Neutrophil (primary cell): Measurements from ENCODE around the gene AOPEP.

Experiments
- H3K27ac ChIP-seq: fragments of 200-600 bp; sonication (generic); 2 replicates; pipeline ENCODE4 v1.5.1; 2016; ENCODE audit warnings: mild to moderate bottlenecking, moderate library complexity
- H3K27me3 ChIP-seq: fragments of 200-600 bp; sonication (generic); 2 replicates; pipeline ENCODE4 v1.6.0; 2016; ENCODE audit warnings: mild to moderate bottlenecking
- H3K36me3 ChIP-seq: fragments of 200-600 bp; sonication (generic); 2 replicates; pipeline ENCODE4 v1.5.1; 2017
- H3K4me1 ChIP-seq, 2 experiments: fragments of 200-600 bp in 1 of 2; sonication (generic) in 1 of 2; 1 replicate in 1 of 2; 2 replicates in 1 of 2; pipeline versions ENCODE4 v1.5.1 to v1.6.1; 2013 to 2016; ENCODE audit warnings: low read depth in 1 of 2, low read length in 1 of 2, mild to moderate bottlenecking in 1 of 2, moderate library complexity in 1 of 2; ENCODE audit not compliant: control insufficient read depth in 1 of 2, insufficient read depth in 1 of 2
- H3K4me3 ChIP-seq, 2 experiments: fragments of 200-600 bp in 1 of 2; sonication (generic) in 1 of 2; 1 replicate in 1 of 2; 2 replicates in 1 of 2; pipeline ENCODE4 v1.5.1; 2013 to 2016; ENCODE audit warnings: low read depth in 1 of 2, low read length in 1 of 2, mild to moderate bottlenecking in 1 of 2, moderate library complexity in 1 of 2
- H3K9me3 ChIP-seq: fragments of 200-600 bp; sonication (generic); 2 replicates; pipeline ENCODE4 v1.5.1; 2016
- TF ChIP-seq, protein P1 (sequence below): fragments of 200-600 bp; sonication (generic); IDR thresholded peaks from 2 replicates; pipeline ENCODE4 v1.5.1; 2016; ENCODE audit warnings: antibody characterized with exemption

Gene AOPEP

DNA sequence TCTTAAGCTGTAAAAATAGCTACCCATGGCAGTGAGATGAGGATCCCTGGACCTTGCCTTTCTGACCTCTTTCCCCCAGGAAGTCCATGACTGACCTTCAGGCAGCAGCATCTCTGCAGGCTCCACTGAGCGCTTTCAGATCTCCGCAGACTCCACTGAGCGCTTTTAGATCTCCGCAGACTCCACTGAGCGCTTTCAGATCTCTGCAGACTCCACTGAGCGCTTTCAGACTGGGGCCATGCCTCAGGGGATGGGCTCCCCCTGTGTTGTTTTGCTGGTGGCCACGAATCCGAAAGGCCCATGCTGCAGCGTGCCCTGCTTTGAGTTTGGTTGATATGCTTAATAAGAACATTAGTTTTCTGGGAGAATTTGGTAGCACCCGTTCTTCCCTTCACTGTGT is 336.8 kb downstream of the AOPEP start:
- Histone ChIP-seq H3K36me3 (no peaks in the 10 kb centered on the region), H3K27me3 (no peaks in the 10 kb centered on the region), H3K4me3 (no peak overlapping the region), H3K4me1 (no peaks in the 10 kb centered on the region), H3K27ac (no peak overlapping the region), H3K9me3 (no peaks in the 10 kb centered on the region)
- TF ChIP-seq, protein P1, sequence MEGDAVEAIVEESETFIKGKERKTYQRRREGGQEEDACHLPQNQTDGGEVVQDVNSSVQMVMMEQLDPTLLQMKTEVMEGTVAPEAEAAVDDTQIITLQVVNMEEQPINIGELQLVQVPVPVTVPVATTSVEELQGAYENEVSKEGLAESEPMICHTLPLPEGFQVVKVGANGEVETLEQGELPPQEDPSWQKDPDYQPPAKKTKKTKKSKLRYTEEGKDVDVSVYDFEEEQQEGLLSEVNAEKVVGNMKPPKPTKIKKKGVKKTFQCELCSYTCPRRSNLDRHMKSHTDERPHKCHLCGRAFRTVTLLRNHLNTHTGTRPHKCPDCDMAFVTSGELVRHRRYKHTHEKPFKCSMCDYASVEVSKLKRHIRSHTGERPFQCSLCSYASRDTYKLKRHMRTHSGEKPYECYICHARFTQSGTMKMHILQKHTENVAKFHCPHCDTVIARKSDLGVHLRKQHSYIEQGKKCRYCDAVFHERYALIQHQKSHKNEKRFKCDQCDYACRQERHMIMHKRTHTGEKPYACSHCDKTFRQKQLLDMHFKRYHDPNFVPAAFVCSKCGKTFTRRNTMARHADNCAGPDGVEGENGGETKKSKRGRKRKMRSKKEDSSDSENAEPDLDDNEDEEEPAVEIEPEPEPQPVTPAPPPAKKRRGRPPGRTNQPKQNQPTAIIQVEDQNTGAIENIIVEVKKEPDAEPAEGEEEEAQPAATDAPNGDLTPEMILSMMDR = no peak

DNA sequence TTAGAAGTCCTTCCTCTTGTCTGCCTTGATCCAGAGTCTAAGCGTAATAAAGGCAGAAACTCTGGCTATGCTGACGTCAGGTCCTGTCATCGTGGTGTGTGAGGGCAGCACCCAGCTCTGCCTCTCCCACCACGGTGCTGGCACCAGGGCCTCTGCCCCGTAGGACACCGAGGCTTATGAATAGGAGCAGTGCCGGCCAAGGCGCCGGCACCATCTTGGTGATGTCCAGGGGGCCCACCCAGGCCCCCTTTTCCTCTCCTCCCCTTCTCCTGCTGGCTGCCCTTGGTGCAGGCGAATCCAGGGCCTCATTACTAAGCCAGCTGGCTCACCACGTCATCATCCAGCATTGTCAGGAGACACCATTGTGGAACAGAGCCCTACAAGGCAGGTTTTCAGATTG is 338.7 kb downstream of the AOPEP start:
- Histone ChIP-seq H3K4me3 (no peak overlapping the region), H3K36me3 (no peaks in the 10 kb centered on the region), H3K27me3 (no peaks in the 10 kb centered on the region), H3K27ac (no peak overlapping the region), H3K4me1 (no peaks in the 10 kb centered on the region), H3K9me3 (no peaks in the 10 kb centered on the region)
- TF ChIP-seq, protein P1 = no peak

DNA sequence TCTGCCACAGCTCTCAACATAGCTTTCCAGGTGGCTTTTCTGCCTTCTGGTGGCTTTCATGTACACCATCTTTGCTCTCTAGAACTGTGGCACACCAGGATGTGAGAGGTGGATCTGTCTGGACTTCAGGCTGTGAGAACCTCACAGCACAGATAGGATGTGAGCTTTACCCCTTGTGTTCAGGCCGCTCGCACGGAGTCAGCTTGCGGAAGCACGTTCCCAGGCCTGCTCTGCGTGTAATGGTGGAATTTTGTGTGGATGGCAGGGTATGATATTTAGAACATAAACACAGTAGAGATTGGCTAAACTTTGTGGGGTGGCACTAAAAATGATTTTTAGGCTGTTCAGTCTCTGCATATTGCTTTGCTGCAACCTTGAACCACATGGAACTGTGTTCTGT is 340.6 kb downstream of the AOPEP start:
- Histone ChIP-seq H3K4me1 (no peaks in the 10 kb centered on the region), H3K36me3 (no peaks in the 10 kb centered on the region)

DNA sequence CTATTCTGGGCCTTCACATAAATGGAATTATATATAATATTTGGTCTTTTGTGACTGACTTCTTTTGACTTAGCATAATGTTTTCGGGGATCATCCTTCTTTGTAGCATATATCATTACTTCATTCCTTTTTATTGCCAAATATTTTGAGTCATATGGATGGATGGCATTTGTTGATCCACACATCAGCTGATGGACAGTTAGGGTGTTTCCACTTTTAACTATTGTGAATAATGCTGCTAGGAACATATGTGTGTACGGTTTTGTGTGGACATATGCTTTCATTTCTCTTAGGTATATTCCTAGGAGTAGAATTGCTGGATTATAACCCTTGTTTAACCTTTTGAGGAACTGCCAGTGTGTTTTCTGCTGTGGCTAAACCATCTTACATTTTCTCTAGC is 341.4 kb downstream of the AOPEP start:
- Histone ChIP-seq H3K36me3 (no peaks in the 10 kb centered on the region), H3K27me3 (no peaks in the 10 kb centered on the region), H3K4me3 (no peak overlapping the region), H3K27ac (no peak overlapping the region), H3K9me3 (no peaks in the 10 kb centered on the region), H3K4me1 (no peaks in the 10 kb centered on the region)
- TF ChIP-seq, protein P1 = no peak

More for the DNA sequence above, 340.6 kb downstream of the AOPEP start:
- H3K4me3 ChIP-seq = no peak overlapping the region
- TF ChIP-seq, protein P1 = no peak
- no peak overlapping the region for H3K27ac ChIP-seq
- H3K27me3 ChIP-seq = no peaks in the 10 kb centered on the region
- H3K9me3 ChIP-seq = no peaks in the 10 kb centered on the region

DNA sequence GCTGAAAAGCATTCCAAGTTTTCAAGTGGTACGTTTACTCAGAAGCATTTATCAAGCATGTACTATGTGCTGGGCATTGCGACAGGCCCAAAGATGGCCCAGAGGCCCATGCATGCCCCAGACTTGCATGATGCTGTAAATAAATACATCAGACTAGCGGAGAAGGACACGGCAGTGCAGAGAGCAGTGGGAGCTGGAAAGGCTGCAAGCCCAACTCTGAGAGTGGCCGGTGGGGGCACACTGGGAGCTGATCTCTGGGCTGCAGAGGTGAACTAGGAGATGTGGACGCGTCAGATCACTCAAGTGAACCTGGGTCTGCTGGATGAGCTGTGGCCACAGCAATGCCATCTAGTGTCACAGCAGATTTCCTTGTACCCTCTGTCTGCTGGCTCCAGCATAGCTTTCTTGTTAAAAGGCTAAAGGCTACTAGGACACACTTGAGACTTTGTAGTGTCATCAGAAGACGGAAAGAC is 344.1 kb downstream of the AOPEP start:
- Histone ChIP-seq H3K27me3 (no peaks in the 10 kb centered on the region), H3K36me3 (no peaks in the 10 kb centered on the region), H3K4me3 (no peak overlapping the region), H3K4me1 (no peaks in the 10 kb centered on the region), H3K9me3 (no peaks in the 10 kb centered on the region), H3K27ac (no peak overlapping the region)
- TF ChIP-seq, protein P1 = no peak

DNA sequence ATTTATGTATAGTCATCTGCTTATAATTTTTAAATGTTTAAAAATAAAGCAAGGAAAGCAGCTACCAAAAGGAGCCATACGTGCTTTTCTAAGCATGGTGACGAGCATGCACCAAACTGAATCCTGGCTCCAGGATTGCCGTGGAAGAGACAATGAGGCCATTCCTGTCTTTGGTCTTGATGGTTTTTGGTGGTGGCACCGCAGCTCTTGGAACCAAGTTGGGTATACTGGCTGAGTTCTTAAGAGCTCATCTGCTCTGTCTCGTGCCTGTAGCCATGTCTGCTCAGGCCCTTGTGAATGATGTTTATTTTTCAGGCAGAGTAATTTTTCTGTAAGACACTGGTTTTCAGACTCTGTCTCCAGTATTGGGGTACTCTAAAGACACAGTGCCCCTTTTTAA is 345.0 kb downstream of the AOPEP start:
- no peaks in the 10 kb centered on the region for H3K9me3 ChIP-seq
- no peaks in the 10 kb centered on the region for H3K4me1 ChIP-seq
- H3K36me3 ChIP-seq = no peaks in the 10 kb centered on the region
- TF ChIP-seq, protein P1 = no peak
- H3K27ac ChIP-seq = no peak overlapping the region
- no peaks in the 10 kb centered on the region for H3K27me3 ChIP-seq
- no peak overlapping the region for H3K4me3 ChIP-seq
